Calu3 (cell line): ENCODE results near the gene OR6B3. TPM values are rescaled to one million over a fixed set of nuclear protein-coding genes. Genes with fewer than 3 reads are reported as not detected.

Experiments used
- BruUV-seq: library from RNA; stranded (reverse); fragments of 400-500 nt; replicated peaks from 2 replicates; lab custom pipeline; 2021; lab: Mats Ljungman, UMichigan
- CTCF ChIA-PET: fragments of 300-600 bp; sonication (Branson Sonifier 250); formaldehyde crosslinking; loops from one replicate; lab custom pipeline; 2022; ENCODE audit warnings: antibody characterized with exemption; lab: Charles Lee
- DNase-seq: peaks from one replicate; pipeline ENCODE4 v3.0.0; 2022
- H3K27ac Mint-ChIP-seq: one replicate; pipeline ENCODE4 v1.8.0; 2022; ENCODE audit warnings: mixed read lengths; ENCODE audit not compliant: unreplicated experiment
- H3K27me3 Mint-ChIP-seq: one replicate; pipeline ENCODE4 v1.8.0; 2022; ENCODE audit warnings: mixed read lengths; ENCODE audit not compliant: unreplicated experiment
- H3K36me3 Mint-ChIP-seq: one replicate; pipeline ENCODE4 v1.8.0; 2022; ENCODE audit warnings: mild to moderate bottlenecking, moderate library complexity, mixed read lengths; ENCODE audit not compliant: insufficient read depth, unreplicated experiment
- H3K4me1 Mint-ChIP-seq: one replicate; pipeline ENCODE4 v1.8.0; 2022; ENCODE audit warnings: mild to moderate bottlenecking, low read depth, mixed read lengths; ENCODE audit not compliant: unreplicated experiment
- H3K4me3 Mint-ChIP-seq: one replicate; pipeline ENCODE4 v1.8.0; 2022; ENCODE audit warnings: mild to moderate bottlenecking, low read depth, moderate library complexity, mixed read lengths; ENCODE audit not compliant: unreplicated experiment
- H3K9me3 Mint-ChIP-seq: one replicate; pipeline ENCODE4 v1.8.0; 2022; ENCODE audit warnings: low read depth, mixed read lengths; ENCODE audit not compliant: unreplicated experiment
- intact Hi-C: fragments of 100-400 bp; cut with micrococcal nuclease; formaldehyde crosslinking; loops from one replicate; pipeline ENCODE4 v1.10.0; 2022; ENCODE audit not compliant: unreplicated experiment
- total RNA-seq: library from RNA; stranded (reverse); gene quantifications from 2 replicates; pipeline ENCODE4 v1.2.3, GENCODE V29; 2022
- TF ChIP-seq, protein P1 (sequence below): fragments of 200-600 bp; IDR thresholded peaks from one replicate; pipeline ENCODE4 v1.8.0; 2022; ENCODE audit warnings: antibody characterized with exemption; ENCODE audit not compliant: unreplicated experiment

The OR6B3 gene
- total RNA-seq, 1 experiment from 2014 or later, result not detected

DNA sequence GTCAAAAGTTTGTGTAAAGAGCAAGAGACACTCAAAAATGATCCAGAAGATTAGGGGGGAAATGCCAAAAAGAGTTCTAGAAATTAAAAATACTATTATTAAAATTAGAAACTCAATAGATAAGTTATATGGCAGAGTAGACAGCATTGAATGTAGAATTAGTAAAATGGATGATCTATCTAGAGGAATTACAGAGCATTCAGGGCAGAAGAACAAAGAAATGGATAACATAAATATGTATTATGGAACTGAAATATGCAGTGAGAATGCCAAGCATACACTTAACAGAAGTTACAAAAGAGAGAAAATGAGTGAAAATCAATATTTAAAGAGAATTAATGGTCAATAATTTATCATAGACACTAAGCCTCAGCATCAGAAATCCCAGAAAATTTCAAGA is 33.2 kb upstream of the OR6B3 start:
- no peak overlapping the region for H3K4me3 Mint-ChIP-seq
- no peak overlapping the region for H3K27ac Mint-ChIP-seq
- intact Hi-C loops, result no loop called here
- TF ChIP-seq, protein P1, sequence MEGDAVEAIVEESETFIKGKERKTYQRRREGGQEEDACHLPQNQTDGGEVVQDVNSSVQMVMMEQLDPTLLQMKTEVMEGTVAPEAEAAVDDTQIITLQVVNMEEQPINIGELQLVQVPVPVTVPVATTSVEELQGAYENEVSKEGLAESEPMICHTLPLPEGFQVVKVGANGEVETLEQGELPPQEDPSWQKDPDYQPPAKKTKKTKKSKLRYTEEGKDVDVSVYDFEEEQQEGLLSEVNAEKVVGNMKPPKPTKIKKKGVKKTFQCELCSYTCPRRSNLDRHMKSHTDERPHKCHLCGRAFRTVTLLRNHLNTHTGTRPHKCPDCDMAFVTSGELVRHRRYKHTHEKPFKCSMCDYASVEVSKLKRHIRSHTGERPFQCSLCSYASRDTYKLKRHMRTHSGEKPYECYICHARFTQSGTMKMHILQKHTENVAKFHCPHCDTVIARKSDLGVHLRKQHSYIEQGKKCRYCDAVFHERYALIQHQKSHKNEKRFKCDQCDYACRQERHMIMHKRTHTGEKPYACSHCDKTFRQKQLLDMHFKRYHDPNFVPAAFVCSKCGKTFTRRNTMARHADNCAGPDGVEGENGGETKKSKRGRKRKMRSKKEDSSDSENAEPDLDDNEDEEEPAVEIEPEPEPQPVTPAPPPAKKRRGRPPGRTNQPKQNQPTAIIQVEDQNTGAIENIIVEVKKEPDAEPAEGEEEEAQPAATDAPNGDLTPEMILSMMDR, result no peak
- H3K9me3 Mint-ChIP-seq, result peaks cover 9% of the 10 kb centered on the region
- peaks cover 63% of the 10 kb centered on the region for H3K27me3 Mint-ChIP-seq
- CTCF ChIA-PET, result no interaction called here
- no peaks in the 10 kb centered on the region for H3K36me3 Mint-ChIP-seq
- no peaks in the 10 kb centered on the region for H3K4me1 Mint-ChIP-seq
- no peak for DNase-seq
- no TSS peak for BruUV-seq

DNA sequence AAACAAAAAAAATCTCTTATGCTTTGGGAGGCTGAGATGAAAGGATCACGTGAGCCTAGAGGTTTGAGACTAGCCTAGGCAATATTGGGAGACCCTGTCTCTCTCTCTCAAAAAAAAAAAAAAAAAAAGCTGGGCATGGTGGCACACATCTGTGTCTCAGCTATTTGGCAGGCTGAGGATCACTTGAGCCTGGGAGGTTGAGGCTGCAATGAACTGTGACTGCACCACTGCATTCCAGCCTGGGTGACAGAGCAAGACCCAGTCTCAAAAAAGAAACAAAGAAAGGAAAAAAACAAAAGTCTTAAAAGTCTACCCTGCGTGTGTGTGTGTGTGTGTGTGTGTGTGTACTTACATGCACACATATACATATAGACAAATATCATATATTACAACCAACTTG is 25.3 kb upstream of the OR6B3 start:
- Mint-ChIP-seq H3K9me3 (peaks cover 4% of the 10 kb centered on the region), H3K27me3 (peaks cover 75% of the 10 kb centered on the region), H3K36me3 (no peaks in the 10 kb centered on the region), H3K27ac (no peak overlapping the region), H3K4me3 (no peak overlapping the region), H3K4me1 (no peaks in the 10 kb centered on the region)
- BruUV-seq, result no TSS peak
- CTCF ChIA-PET, result no interaction called here
- intact Hi-C loops, result no loop called here
- TF ChIP-seq, protein P1, result no peak
- DNase-seq, result no peak

DNA sequence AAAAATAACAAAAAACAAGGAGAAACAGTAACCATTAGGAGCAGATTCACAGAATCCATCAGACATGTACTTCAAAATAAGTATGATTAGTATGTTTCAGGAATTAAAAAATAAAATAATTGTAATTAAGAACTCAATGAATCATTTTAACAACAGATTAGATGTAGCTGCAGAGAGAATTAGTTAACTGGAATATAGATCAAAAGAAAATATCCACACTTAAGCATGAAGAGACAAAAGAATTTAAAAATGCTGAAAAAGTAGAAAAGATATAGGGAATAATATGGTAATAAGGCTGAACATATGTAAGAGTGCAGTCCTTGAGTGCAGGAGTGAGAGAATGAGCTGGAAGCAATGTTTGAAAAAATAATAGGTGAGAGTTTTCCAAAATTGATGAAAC is 24.1 kb upstream of the OR6B3 start:
- Mint-ChIP-seq H3K36me3 (no peaks in the 10 kb centered on the region), H3K27me3 (peaks cover 75% of the 10 kb centered on the region), H3K9me3 (peaks cover 4% of the 10 kb centered on the region), H3K4me1 (no peaks in the 10 kb centered on the region), H3K4me3 (no peak overlapping the region), H3K27ac (no peak overlapping the region)
- no TSS peak for BruUV-seq
- no peak for DNase-seq
- CTCF ChIA-PET, result no interaction called here
- intact Hi-C loops, result no loop called here
- TF ChIP-seq, protein P1, result no peak

DNA sequence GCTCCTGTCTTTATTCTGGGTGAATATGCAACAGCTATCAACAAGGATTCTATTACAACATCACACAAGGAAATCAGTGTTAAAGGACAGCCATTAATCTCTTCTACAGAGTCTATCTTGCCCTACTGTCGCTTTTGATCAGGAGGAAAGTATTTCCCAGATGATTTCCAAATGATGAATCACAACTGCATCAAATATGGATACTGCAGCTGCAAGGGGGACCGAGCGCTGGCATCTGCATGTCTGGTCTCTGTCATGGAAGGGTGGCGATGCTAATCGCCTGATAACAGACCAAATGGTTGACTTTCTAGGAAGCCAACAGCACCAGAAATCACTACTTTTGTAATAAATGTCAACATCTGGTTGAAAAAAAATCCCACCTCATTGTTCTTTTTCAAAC is 21.2 kb upstream of the OR6B3 start:
- TF ChIP-seq, protein P1, result no peak
- DNase-seq, result no peak
- Mint-ChIP-seq H3K9me3 (peaks cover 4% of the 10 kb centered on the region), H3K27ac (no peak overlapping the region), H3K36me3 (no peaks in the 10 kb centered on the region), H3K4me1 (no peaks in the 10 kb centered on the region), H3K27me3 (peaks cover 79% of the 10 kb centered on the region), H3K4me3 (no peak overlapping the region)
- intact Hi-C loops, result no loop called here
- CTCF ChIA-PET, result no interaction called here
- no TSS peak for BruUV-seq

DNA sequence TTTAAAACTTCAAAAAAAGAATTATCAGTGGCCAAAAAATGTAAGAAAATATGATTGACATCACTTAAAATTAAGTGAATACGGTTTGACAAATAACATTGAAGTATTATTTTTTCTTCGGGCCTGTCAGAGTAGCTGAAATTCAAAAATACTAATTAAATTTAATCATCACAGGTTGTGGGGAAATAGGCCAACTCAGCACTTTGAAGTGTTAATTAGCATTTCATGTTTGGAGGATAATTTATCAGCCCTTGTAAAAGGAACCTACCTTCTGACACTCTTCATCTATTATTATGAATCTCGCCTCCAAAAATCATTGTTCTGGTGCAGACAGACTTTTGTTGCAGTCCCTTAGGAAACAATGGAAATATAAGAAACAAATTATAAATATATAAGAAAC is 17.6 kb upstream of the OR6B3 start:
- no peaks in the 10 kb centered on the region for H3K9me3 Mint-ChIP-seq
- DNase-seq, result no peak
- H3K4me3 Mint-ChIP-seq, result no peak overlapping the region
- intact Hi-C loops, result no loop called here
- CTCF ChIA-PET, result no interaction called here
- H3K27ac Mint-ChIP-seq, result no peak overlapping the region
- TF ChIP-seq, protein P1, result no peak
- no peaks in the 10 kb centered on the region for H3K4me1 Mint-ChIP-seq
- H3K36me3 Mint-ChIP-seq, result no peaks in the 10 kb centered on the region
- peaks cover 84% of the 10 kb centered on the region for H3K27me3 Mint-ChIP-seq
- no TSS peak for BruUV-seq
